Activated CD4-positive, alpha-beta T cell treated with anti-CD3 and anti-CD28 coated beads for 24 hours (primary cell): Measurements from ENCODE around the gene EYS.
"Not testable (repeated sequence)": the region's sequence is repeated elsewhere in the genome, so short reads cannot be mapped to it uniquely, and the experiment has no call there.

Experiments used
- DNase-seq, 2 donors: peaks; one replicate each; pipeline ENCODE4 v3.0.0-alpha.2; 2020; ENCODE audit warnings: low read depth in 2 of 2

EYS gene

GRCh38 chr6:63904650-63905248 lies 1802.3 kb downstream of the EYS start:
- no peak for DNase-seq

- DNase-seq: no peak
Measured at GRCh38 chr6:63899550-63899949, 1807.5 kb downstream of the EYS start.

- no peak for DNase-seq
Measured at GRCh38 chr6:63897952-63898351, 1809.1 kb downstream of the EYS start.

GRCh38 chr6:63897459-63897858 lies 1809.6 kb downstream of the EYS start:
- DNase-seq: no peak

- no peak for DNase-seq
Measured at GRCh38 chr6:63888416-63888815, 1818.6 kb downstream of the EYS start.

- not testable (repeated sequence) for DNase-seq
Measured at GRCh38 chr6:63887804-63888203, 1819.2 kb downstream of the EYS start.

GRCh38 chr6:63887002-63887751 lies 1819.8 kb downstream of the EYS start:
- DNase-seq: no peak

GRCh38 chr6:63886341-63886740 lies 1820.7 kb downstream of the EYS start:
- DNase-seq: no peak

- no peak for DNase-seq
Measured at GRCh38 chr6:63883597-63883996, 1823.4 kb downstream of the EYS start.

GRCh38 chr6:63882208-63882607 lies 1824.8 kb downstream of the EYS start:
- no peak for DNase-seq

- DNase-seq: no peak
Measured at GRCh38 chr6:63881791-63882190, 1825.2 kb downstream of the EYS start.

- no peak for DNase-seq
Measured at GRCh38 chr6:63872233-63872632, 1834.8 kb downstream of the EYS start.

- no peak for DNase-seq
Measured at GRCh38 chr6:63868351-63868750, 1838.7 kb downstream of the EYS start.

GRCh38 chr6:63864671-63865318 lies 1842.2 kb downstream of the EYS start:
- DNase-seq: no peak

- DNase-seq: no peak
Measured at GRCh38 chr6:63864061-63864460, 1843.0 kb downstream of the EYS start.

GRCh38 chr6:63862486-63863198 lies 1844.4 kb downstream of the EYS start:
- DNase-seq: no peak

- DNase-seq: no peak
Measured at GRCh38 chr6:63859528-63859927, 1847.5 kb downstream of the EYS start.

GRCh38 chr6:63858691-63859090 lies 1848.3 kb downstream of the EYS start:
- DNase-seq: no peak

GRCh38 chr6:63856271-63856670 lies 1850.8 kb downstream of the EYS start:
- no peak for DNase-seq

- DNase-seq: no peak
Measured at GRCh38 chr6:63844287-63844686, 1862.7 kb downstream of the EYS start.

- DNase-seq: no peak
Measured at GRCh38 chr6:63839485-63839884, 1867.5 kb downstream of the EYS start.

- not testable (repeated sequence) for DNase-seq
Measured at GRCh38 chr6:63828678-63829077, 1878.3 kb downstream of the EYS start.
